B cell (primary cell): ENCODE data around the gene HIPK2. TPM values are rescaled to one million over a fixed set of nuclear protein-coding genes. Genes with fewer than 3 reads are reported as not detected.
A peak's percentile ranks its signal among the peaks of the same experiment; 100 is the strongest.

Experiments
- ATAC-seq: fragments of 200-7000 bp; cut with Tn5 transposase; one replicate; pipeline ENCODE4 v1.10.0; 2021; ENCODE audit warnings: low read depth, mild to moderate bottlenecking, moderate number of reproducible peaks, moderate library complexity
- CTCF ChIA-PET: fragments of 350-600 bp; sonication (Branson Sonifier 250); formaldehyde crosslinking; loops from one replicate; lab custom pipeline; 2021; ENCODE audit warnings: antibody characterized with exemption, inconsistent platforms; lab: Charles Lee
- POLR2A ChIA-PET: fragments of 350-600 bp; sonication (Branson Sonifier 250); formaldehyde crosslinking; loops from one replicate; lab custom pipeline; 2021; ENCODE audit warnings: antibody characterized with exemption; lab: Charles Lee
- DNase-seq: peaks from one replicate; pipeline ENCODE4 v3.0.0; 2013
- H2AFZ ChIP-seq: 2 replicates; pipeline ENCODE4 v1.6.1; 2012; ENCODE audit warnings: mild to moderate bottlenecking, low read depth, low read length; ENCODE audit not compliant: insufficient read depth, poor library complexity, severe bottlenecking
- H3K27ac ChIP-seq, 2 donors: 1 replicate in 1 of 2; 2 replicates in 1 of 2; pipeline ENCODE4 v1.5.1; 2012 to 2013; ENCODE audit warnings: low read length in 2 of 2, mild to moderate bottlenecking in 2 of 2, moderate library complexity in 1 of 2
- H3K27me3 ChIP-seq, 4 experiments: fragments of 200-600 bp in 1 of 4; sonication (generic) in 1 of 4; replicated peaks in 1 of 4; 1 replicate in 2 of 4; 2 replicates in 2 of 4; pipeline versions ENCODE4 v1.6.1 to v1.7.0; 2013 to 2016; ENCODE audit warnings: low read length in 3 of 4, mild to moderate bottlenecking in 2 of 4, mixed read lengths in 1 of 4, moderate library complexity in 1 of 4; ENCODE audit not compliant: insufficient read depth in 4 of 4, control insufficient read depth in 3 of 4; ENCODE audit errors: control extremely low read depth in 1 of 4
- H3K36me3 ChIP-seq, 2 experiments: replicated peaks in 1 of 2; 1 replicate in 1 of 2; 2 replicates in 1 of 2; pipeline versions ENCODE4 v1.6.1 to v1.7.1; 2013; ENCODE audit warnings: low read length in 1 of 2; ENCODE audit not compliant: insufficient read depth in 2 of 2, control insufficient read depth in 1 of 2; ENCODE audit errors: control extremely low read depth in 1 of 2, extremely low read depth in 1 of 2
- H3K4me1 ChIP-seq, 2 donors: fragments of 200-600 bp in 1 of 2; sonication (generic) in 1 of 2; 1 replicate in 1 of 2; 2 replicates in 1 of 2; pipeline versions ENCODE4 v1.5.1 to v1.6.1; 2013 to 2017; ENCODE audit warnings: low read length in 2 of 2; ENCODE audit not compliant: control insufficient read depth in 2 of 2, insufficient read depth in 2 of 2
- H3K4me2 ChIP-seq: replicated peaks from 2 replicates; pipeline ENCODE3; 2012; ENCODE audit warnings: mild to moderate bottlenecking, low read depth, low read length; ENCODE audit not compliant: poor library complexity, severe bottlenecking
- H3K4me3 ChIP-seq, 5 experiments: fragments of 200-600 bp in 1 of 5; sonication (generic) in 1 of 5; 1 replicate in 3 of 5; 2 replicates in 2 of 5; pipeline versions ENCODE4 v1.5.1 to v1.7.0; 2011 to 2016; ENCODE audit warnings: low read length in 4 of 5, mild to moderate bottlenecking in 4 of 5, low read depth in 2 of 5, control low read depth in 1 of 5, moderate library complexity in 1 of 5; ENCODE audit not compliant: insufficient read depth in 1 of 5; ENCODE audit errors: control extremely low read depth in 1 of 5, extremely low read depth in 1 of 5
- H3K79me2 ChIP-seq: fragments of 200-600 bp; sonication (generic); one replicate; pipeline ENCODE4 v1.6.0; 2016; ENCODE audit warnings: low read length; ENCODE audit not compliant: control insufficient read depth, insufficient read depth
- H3K9ac ChIP-seq: fragments of 200-600 bp; sonication (generic); 2 replicates; pipeline ENCODE4 v1.6.1; 2017; ENCODE audit warnings: mild to moderate bottlenecking, low read length, moderate library complexity
- H3K9me3 ChIP-seq, 3 donors: one replicate each; pipeline versions ENCODE4 v1.6.1 to v1.7.1; 2013; ENCODE audit warnings: low read length in 2 of 3; ENCODE audit not compliant: control insufficient read depth in 2 of 3, insufficient read depth in 1 of 3; ENCODE audit errors: control extremely low read depth in 1 of 3
- H4K20me1 ChIP-seq: 2 replicates; pipeline ENCODE4 v1.6.0; 2012; ENCODE audit warnings: mild to moderate bottlenecking, low read length; ENCODE audit not compliant: insufficient read depth, control insufficient read depth, poor library complexity, severe bottlenecking
- H3K27ac Mint-ChIP-seq: one replicate; pipeline ENCODE4 v1.8.0; 2021; ENCODE audit warnings: mixed read lengths
- H3K27me3 Mint-ChIP-seq: one replicate; pipeline ENCODE4 v1.8.0; 2021; ENCODE audit warnings: mixed read lengths
- H3K4me1 Mint-ChIP-seq: one replicate; pipeline ENCODE4 v1.8.0; 2021; ENCODE audit warnings: mixed read lengths
- H3K4me3 Mint-ChIP-seq: one replicate; pipeline ENCODE4 v1.8.0; 2021; ENCODE audit warnings: mixed read lengths
- H3K9me3 Mint-ChIP-seq: one replicate; pipeline ENCODE4 v1.8.0; 2022; ENCODE audit warnings: mixed read lengths; ENCODE audit not compliant: insufficient read depth
- CTCF ChIP-seq: fragments of 200-600 bp; IDR thresholded peaks from one replicate; pipeline ENCODE4 v1.8.0; 2022; ENCODE audit warnings: antibody characterized with exemption, mild to moderate bottlenecking
- EZH2 ChIP-seq: IDR thresholded peaks from 2 replicates; pipeline ENCODE4 v1.6.1; 2012; ENCODE audit warnings: borderline replicate concordance, low read depth, mild to moderate bottlenecking, moderate library complexity, low read length; ENCODE audit not compliant: insufficient read depth, poor library complexity, severe bottlenecking
- WGBS: methylation state at CpG from one replicate; pipeline ENCODE4 v1.1.5; 2013; ENCODE audit warnings: missing lambda C conversion rate; ENCODE audit not compliant: insufficient coverage; 5-methylcytosine and 5-hydroxymethylcytosine counted together
- intact Hi-C: fragments of 100-400 bp; cut with micrococcal nuclease; formaldehyde crosslinking; loops from one replicate; pipeline ENCODE4 v1.10.0; 2022
- polyA plus RNA-seq: library from polyadenylated mRNA; depleted of rRNA; stranded (reverse); fragments of >200 nt; gene quantifications from 2 replicates; pipeline ENCODE4 v1.2.3, GENCODE V29; 2012
- total RNA-seq, 2 donors: library from RNA; stranded (reverse); fragments of 120-200 nt in 1 of 2; gene quantifications; 1 replicate in 1 of 2; 2 replicates in 1 of 2; pipeline versions ENCODE4 v1.2.3 to v1.2.4, GENCODE V29; 2013 to 2022

Gene HIPK2
- total and polyA plus RNA-seq, 2 donors (not counting 1 experiment from before 2014, with no cell fraction given) = 6.8 to 58.2 TPM

GRCh38 chr7:139702811-139703486 is 74.8 kb downstream of the HIPK2 start:
- ChIA-PET CTCF (interaction anchor here (0.7 to 1.0 kb wide), 3 partner anchors 17 to 56 kb away, joined by 3 to 9 read pairs (median 3); no protein-coding TSS in a partner anchor), POLR2A (interaction anchor here (1.0 to 1.2 kb wide), 2 partner anchors 20 to 75 kb away, joined by 3 to 4 read pairs; partner anchors contain the start of gene HIPK2)
- H3K9ac ChIP-seq = no peak overlapping the region
- Mint-ChIP-seq H3K4me3 (peak overlapping the region; percentile 24), H3K4me1 (peaks cover 58% of the 10 kb centered on the region), H3K9me3 (no peaks in the 10 kb centered on the region), H3K27ac (peak overlapping the region; percentile 80), H3K27me3 (no peaks in the 10 kb centered on the region)
- ATAC-seq (no peak), DNase-seq (no peak)
- H3K27ac ChIP-seq = peak overlapping the region; percentile 43 to 69
- H3K79me2 ChIP-seq = peaks cover 38% of the 10 kb centered on the region
- 82% methylated on average over 4 of the region's 10 CpGs for WGBS
- intact Hi-C loops = loop anchor here (5.0 kb wide), 1 partner anchor 56 kb away; no protein-coding TSS in a partner anchor
- H3K27me3 ChIP-seq = no peaks in the 10 kb centered on the region
- no peak overlapping the region for H3K4me3 ChIP-seq
- H3K9me3 ChIP-seq = no peaks in the 10 kb centered on the region
- no peaks in the 10 kb centered on the region for H4K20me1 ChIP-seq
- H3K4me2 ChIP-seq = peak overlapping the region; percentile 7
- H3K4me1 ChIP-seq = peaks cover 24 to 48% of the 10 kb centered on the region in 2 donors
- no peaks in the 10 kb centered on the region for H3K36me3 ChIP-seq
- H2AFZ ChIP-seq = no peak overlapping the region
- no peak for TF ChIP-seq EZH2
- no peak for TF ChIP-seq CTCF

GRCh38 chr7:139702313-139702731 is 75.5 kb downstream of the HIPK2 start:
- Histone ChIP-seq H3K9ac (no peak overlapping the region), H4K20me1 (no peaks in the 10 kb centered on the region), H3K4me2 (no peak overlapping the region), H3K79me2 (peaks cover 35% of the 10 kb centered on the region), H3K36me3 (no peaks in the 10 kb centered on the region), H3K4me3 (no peak overlapping the region), H3K27ac (peak overlapping the region; percentile 43 to 69), H3K27me3 (no peaks in the 10 kb centered on the region), H3K9me3 (no peaks in the 10 kb centered on the region), H2AFZ (no peak overlapping the region), H3K4me1 (peaks cover 19 to 44% of the 10 kb centered on the region in 2 donors)
- H3K4me1 Mint-ChIP-seq = peaks cover 52% of the 10 kb centered on the region
- H3K9me3 Mint-ChIP-seq = no peaks in the 10 kb centered on the region
- TF ChIP-seq CTCF = no peak
- no peak for TF ChIP-seq EZH2
- no peak for DNase-seq
- H3K27me3 Mint-ChIP-seq = no peaks in the 10 kb centered on the region
- WGBS = 48% methylated on average over 5 of the region's 8 CpGs
- ChIA-PET POLR2A (interaction anchor here (1.0 to 1.2 kb wide), 2 partner anchors 19 to 76 kb away, joined by 3 to 4 read pairs; partner anchors contain the start of gene HIPK2), CTCF (interaction anchor here (0.9 to 1.0 kb wide), 2 partner anchors 23 to 55 kb away, joined by 3 to 9 read pairs; no protein-coding TSS in a partner anchor)
- no peak for ATAC-seq
- peak overlapping the region; percentile 80 for H3K27ac Mint-ChIP-seq
- intact Hi-C loops = loop anchor here (5.0 kb wide), 1 partner anchor 55 kb away; no protein-coding TSS in a partner anchor
- H3K4me3 Mint-ChIP-seq = no peak overlapping the region
